ENCODE data around the gene PRDX6.

PRDX6 gene

DNA sequence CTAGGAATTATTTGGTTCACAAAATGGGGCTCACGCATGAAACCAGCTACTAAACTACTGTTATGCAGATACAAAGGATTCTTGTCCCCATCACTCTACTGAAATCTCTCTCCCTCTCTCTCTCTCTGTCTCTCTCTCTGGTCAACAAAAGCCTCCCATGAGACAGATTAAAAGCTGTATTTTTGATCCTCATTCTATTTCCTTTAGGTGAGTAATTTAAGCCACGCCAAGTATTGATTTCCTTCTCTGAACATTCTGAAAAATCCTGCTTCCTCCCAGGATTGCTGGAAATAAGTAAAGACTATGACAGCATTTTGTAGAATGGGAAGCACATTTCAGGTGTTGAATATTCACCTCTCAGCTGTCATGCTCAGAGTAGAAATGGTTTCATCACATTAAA, 43.7 kb downstream of the PRDX6 start:
- in situ Hi-C loops (cut with MboI; ENCODE audit: low pct_unique_long_range_greater_than_20kb, low sequenced_read_pairs, unreplicated experiment): no loop called here
- TF ChIP-seq, protein P1, sequence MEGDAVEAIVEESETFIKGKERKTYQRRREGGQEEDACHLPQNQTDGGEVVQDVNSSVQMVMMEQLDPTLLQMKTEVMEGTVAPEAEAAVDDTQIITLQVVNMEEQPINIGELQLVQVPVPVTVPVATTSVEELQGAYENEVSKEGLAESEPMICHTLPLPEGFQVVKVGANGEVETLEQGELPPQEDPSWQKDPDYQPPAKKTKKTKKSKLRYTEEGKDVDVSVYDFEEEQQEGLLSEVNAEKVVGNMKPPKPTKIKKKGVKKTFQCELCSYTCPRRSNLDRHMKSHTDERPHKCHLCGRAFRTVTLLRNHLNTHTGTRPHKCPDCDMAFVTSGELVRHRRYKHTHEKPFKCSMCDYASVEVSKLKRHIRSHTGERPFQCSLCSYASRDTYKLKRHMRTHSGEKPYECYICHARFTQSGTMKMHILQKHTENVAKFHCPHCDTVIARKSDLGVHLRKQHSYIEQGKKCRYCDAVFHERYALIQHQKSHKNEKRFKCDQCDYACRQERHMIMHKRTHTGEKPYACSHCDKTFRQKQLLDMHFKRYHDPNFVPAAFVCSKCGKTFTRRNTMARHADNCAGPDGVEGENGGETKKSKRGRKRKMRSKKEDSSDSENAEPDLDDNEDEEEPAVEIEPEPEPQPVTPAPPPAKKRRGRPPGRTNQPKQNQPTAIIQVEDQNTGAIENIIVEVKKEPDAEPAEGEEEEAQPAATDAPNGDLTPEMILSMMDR (IDR thresholded peaks at IDR 0.05; ENCODE audit: extremely low read depth, insufficient read depth, missing control alignments): no peak
- DNase-seq (ENCODE audit: low spot score): no peak

DNA sequence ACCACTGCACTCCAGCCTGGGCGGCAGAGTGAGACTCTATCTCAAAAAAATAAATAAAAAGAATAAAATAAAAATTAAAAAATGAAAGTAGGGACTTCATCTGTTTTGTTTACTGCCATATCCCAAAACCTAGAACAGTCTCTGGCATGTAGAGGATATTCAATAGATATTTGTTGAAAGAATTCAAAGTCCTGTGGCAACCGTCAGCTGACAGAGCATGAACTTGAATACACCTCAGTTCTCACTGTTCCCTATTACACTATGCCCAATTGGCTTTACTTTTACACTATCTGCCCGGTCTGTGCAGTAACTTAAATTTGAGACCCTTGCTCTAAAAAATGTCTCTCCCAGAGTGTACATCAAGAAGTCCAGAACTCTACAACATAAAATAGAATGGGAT, 46.2 kb downstream of the PRDX6 start:
- in situ Hi-C loops (cut with MboI; ENCODE audit: low pct_unique_long_range_greater_than_20kb, low sequenced_read_pairs, unreplicated experiment): no loop called here

DNA sequence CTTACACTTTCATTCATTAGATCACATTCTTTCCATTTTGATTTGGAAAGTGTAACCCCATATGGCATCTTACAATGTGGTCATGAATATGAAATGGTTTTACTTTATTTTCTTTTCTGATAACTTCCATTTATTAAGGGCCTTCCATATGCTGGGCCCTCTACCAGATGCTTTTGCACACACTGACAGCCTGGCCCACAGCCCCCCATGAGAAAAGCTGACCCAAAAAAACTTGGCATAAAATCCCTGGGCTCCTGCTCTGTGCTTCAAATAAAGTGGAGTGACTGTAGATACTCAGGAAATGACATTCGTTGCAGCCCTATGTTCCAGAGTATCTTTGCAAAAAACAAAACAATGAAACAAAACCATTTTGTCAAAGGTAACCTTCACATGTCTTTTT, 48.8 kb downstream of the PRDX6 start:
- TF ChIP-seq, protein P1 (IDR thresholded peaks at IDR 0.05; ENCODE audit: extremely low read depth, insufficient read depth, missing control alignments): no peak
- in situ Hi-C loops (cut with MboI; ENCODE audit: low pct_unique_long_range_greater_than_20kb, low sequenced_read_pairs, unreplicated experiment): no loop called here
- DNase-seq (ENCODE audit: low spot score): no peak

More for the DNA sequence above, 46.2 kb downstream of the PRDX6 start:
- no peak for DNase-seq (ENCODE audit: low spot score)
- TF ChIP-seq, protein P1 (IDR thresholded peaks at IDR 0.05; ENCODE audit: extremely low read depth, insufficient read depth, missing control alignments): no peak

DNA sequence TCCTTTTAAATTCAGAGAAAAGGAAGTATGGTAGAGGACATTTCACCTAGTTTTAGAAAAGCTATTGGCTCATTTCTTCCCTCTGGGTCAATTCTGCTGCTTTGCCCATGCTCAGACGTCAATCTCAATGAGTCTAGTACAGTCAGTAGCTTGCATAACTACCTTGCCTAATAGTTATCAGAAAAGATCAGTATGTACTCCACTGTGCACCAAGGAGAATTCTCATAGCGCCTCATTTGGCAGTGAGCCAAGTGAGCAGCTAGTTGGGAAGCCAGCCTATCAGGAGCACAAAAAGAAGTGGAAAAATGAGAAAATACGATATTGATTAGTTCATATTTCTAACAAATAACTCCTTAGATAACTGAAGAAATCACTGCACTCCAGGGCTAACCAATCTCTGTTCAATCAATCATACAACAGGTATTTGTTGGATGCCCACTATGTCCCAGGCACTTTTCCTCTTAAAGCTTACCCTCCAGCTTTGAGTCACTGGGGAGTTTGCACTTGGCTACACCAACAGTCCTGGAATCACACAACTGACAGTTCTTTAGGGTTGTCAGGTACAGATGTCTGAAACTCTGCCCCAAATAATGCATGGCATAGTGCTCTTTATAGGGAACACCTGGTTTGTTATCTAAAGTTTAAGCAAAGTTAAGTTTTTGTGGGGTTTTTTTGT, 50.2 kb downstream of the PRDX6 start:
- no peak for DNase-seq (ENCODE audit: low spot score)
- TF ChIP-seq, protein P1 (IDR thresholded peaks at IDR 0.05; ENCODE audit: extremely low read depth, insufficient read depth, missing control alignments): no peak
- in situ Hi-C loops (cut with MboI; ENCODE audit: low pct_unique_long_range_greater_than_20kb, low sequenced_read_pairs, unreplicated experiment): no loop called here

DNA sequence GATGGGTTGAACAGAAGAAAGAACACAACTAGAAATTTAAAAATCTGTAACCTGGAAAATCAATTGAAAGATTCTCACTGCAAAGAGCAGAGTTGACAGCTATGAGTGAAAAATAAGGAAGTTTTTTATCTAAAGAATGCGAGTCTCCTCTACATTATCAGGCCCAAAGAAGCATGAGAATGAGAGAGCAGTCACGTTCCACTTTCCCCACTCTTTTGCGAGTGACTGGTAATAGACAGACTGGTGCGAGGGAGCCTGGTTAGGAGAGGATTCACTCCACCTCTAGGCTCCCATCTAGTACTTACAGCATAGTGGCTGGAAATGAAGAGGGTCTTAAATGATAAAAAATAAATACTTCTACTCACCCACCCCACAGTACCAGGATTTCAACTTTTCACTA, 52.0 kb downstream of the PRDX6 start:
- in situ Hi-C loops (cut with MboI; ENCODE audit: low pct_unique_long_range_greater_than_20kb, low sequenced_read_pairs, unreplicated experiment): no loop called here
- TF ChIP-seq, protein P1 (IDR thresholded peaks at IDR 0.05; ENCODE audit: extremely low read depth, insufficient read depth, missing control alignments): no peak
- no peak for DNase-seq (ENCODE audit: low spot score)

DNA sequence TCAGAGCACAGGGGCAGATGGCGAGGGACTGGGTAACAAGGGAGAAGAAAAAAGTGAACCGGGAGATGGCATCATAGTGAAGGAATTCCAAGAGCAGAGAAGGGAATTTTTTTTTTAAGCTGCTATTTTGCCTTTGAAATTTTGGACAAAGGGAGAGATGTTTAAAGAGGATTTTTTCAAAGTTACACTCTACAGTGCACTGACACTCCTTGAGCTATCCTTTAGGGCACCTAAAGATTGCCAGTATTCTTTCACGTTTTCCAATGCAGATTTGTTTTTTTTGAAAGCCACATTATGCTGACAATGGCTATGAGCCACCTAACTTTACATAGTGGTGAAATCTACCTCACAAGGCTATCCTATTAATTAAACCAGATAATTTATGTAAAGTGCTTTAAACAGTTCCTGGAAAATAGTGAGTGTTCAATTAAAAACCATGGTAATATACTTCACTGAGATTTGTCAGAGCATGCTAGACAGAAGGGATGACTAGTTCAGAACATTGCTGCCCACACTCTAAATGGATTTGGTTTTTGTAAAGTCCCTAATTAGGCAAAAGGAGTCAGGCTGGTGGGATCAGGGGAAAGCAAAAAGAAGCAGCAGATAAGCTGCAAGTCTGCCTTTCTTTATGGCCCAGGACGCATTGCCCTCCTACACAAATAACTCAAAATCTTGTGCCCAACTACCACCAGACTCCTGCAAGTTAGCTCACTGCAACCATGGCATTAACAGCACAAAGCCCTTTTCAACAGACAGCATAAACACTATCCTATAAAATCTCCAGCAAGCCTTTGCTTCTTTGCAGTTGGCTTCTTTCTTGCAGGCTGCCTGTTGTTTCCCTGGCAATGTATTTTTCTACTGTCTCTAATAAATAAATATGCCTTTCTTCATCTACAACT, 53.9 kb downstream of the PRDX6 start:
- DNase-seq (ENCODE audit: low spot score): no peak
- in situ Hi-C loops (cut with MboI; ENCODE audit: low pct_unique_long_range_greater_than_20kb, low sequenced_read_pairs, unreplicated experiment): no loop called here
- TF ChIP-seq, protein P1 (IDR thresholded peaks at IDR 0.05; ENCODE audit: extremely low read depth, insufficient read depth, missing control alignments): no peak
